Activated naive CD8-positive, alpha-beta T cell treated with anti-CD3 and anti-CD28 coated beads for 36 hours (primary cell): ENCODE data around the gene GNS. TPM values are rescaled to one million over a fixed set of nuclear protein-coding genes. Genes with fewer than 3 reads are reported as not detected.
"Not testable (repeated sequence)": the region's sequence is repeated elsewhere in the genome, so short reads cannot be mapped to it uniquely, and the experiment has no call there.

Source experiments
- DNase-seq: peaks from one replicate; pipeline ENCODE4 v3.0.0; 2021
- H3K27ac Mint-ChIP-seq: one replicate; pipeline ENCODE4 v1.8.0; 2022; ENCODE audit warnings: mild to moderate bottlenecking, moderate library complexity, mixed read lengths
- H3K27me3 Mint-ChIP-seq: one replicate; pipeline ENCODE4 v1.8.0; 2022; ENCODE audit warnings: mild to moderate bottlenecking, mixed read lengths
- H3K36me3 Mint-ChIP-seq: one replicate; pipeline ENCODE4 v1.8.0; 2021; ENCODE audit warnings: mild to moderate bottlenecking, mixed read lengths
- H3K4me1 Mint-ChIP-seq: one replicate; pipeline ENCODE4 v1.8.0; 2021; ENCODE audit warnings: mixed read lengths
- H3K4me3 Mint-ChIP-seq: one replicate; pipeline ENCODE4 v1.8.0; 2022; ENCODE audit warnings: mild to moderate bottlenecking, moderate library complexity, mixed read lengths
- H3K9me3 Mint-ChIP-seq: one replicate; pipeline ENCODE4 v1.8.0; 2022; ENCODE audit warnings: mixed read lengths
- total RNA-seq, 2 experiments: library from RNA; stranded (reverse); gene quantifications; one replicate each; pipeline ENCODE4 v1.2.3, GENCODE V29; 2021

GNS gene
- total RNA-seq, 2 experiments from 2014 or later = 18.4 to 21.4 TPM

DNA sequence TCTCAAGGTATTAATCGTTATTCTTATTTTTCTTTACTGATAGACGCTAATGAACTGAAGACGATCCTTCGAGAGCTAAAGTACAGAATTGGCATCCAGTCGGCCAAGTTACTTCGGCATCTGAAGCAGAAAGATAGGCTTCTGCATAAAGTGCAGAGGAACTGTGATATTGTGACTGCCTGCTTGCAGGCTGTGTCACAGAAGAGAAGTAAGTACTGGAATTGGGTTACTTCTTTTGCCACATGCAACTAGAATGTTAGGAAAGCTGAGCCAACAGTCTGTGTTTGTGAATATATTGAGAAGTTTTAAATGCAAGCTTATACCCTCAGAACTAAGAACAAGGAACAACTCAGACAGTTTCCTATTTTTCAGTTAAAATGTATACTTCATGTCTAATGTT, 26.6 kb upstream of the GNS start:
- H3K9me3 Mint-ChIP-seq = no peaks in the 10 kb centered on the region
- H3K27ac Mint-ChIP-seq = no peak overlapping the region
- no peaks in the 10 kb centered on the region for H3K36me3 Mint-ChIP-seq
- H3K4me3 Mint-ChIP-seq = no peak overlapping the region
- DNase-seq = no peak
- peaks cover 11% of the 10 kb centered on the region for H3K4me1 Mint-ChIP-seq
- peaks cover 35% of the 10 kb centered on the region for H3K27me3 Mint-ChIP-seq

- no peak for DNase-seq
- Mint-ChIP-seq H3K9me3 (peaks cover 6% of the 10 kb centered on the region), H3K27me3 (peaks cover 64% of the 10 kb centered on the region), H3K4me1 (peaks cover 11% of the 10 kb centered on the region), H3K36me3 (peaks cover 2% of the 10 kb centered on the region), H3K4me3 (peak overlapping the region; percentile 72), H3K27ac (no peak overlapping the region)
Observed at GRCh38 chr12:64782191-64782876, 23.1 kb upstream of the GNS start.

- DNase-seq = no peak
- Mint-ChIP-seq H3K4me1 (peaks cover 11% of the 10 kb centered on the region), H3K9me3 (peaks cover 14% of the 10 kb centered on the region), H3K36me3 (peaks cover 4% of the 10 kb centered on the region), H3K27me3 (peaks cover 72% of the 10 kb centered on the region), H3K4me3 (peak overlapping the region; percentile 72), H3K27ac (no peak overlapping the region)
Observed at GRCh38 chr12:64781280-64782190, 22.3 kb upstream of the GNS start.

DNA sequence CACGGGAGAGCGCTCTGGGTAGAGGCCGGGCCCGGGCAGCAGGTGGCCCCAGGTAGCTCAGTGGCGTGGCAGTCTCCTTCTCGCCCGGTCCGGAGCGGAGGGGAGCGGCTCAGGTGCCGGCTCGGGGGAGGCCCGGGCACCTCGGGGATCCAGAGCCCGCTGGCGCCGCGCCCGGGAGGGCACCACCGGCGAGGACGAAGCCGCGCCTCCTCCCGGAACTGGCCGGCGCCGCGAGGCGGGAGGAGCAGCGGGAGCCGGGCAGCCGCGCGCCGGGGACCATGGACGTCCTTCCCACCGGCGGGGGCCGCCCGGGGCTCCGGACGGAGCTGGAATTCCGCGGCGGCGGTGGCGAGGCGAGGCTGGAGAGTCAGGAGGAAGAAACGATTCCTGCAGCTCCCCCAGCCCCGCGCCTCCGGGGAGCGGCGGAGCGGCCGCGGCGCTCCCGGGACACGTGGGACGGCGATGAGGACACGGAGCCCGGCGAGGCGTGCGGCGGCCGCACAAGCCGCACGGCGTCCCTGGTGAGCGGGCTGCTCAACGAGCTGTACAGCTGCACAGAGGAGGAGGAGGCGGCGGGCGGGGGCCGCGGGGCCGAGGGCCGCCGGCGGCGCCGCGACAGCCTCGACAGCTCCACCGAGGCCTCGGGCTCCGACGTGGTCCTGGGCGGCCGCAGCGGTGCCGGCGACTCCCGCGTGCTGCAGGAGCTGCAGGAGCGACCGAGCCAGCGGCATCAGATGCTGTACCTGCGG, 21.5 kb upstream of the GNS start:
- Mint-ChIP-seq H3K9me3 (peaks cover 22% of the 10 kb centered on the region), H3K4me3 (peak overlapping the region; percentile 72), H3K36me3 (peaks cover 6% of the 10 kb centered on the region), H3K27me3 (peaks cover 80% of the 10 kb centered on the region), H3K4me1 (peaks cover 11% of the 10 kb centered on the region), H3K27ac (no peak overlapping the region)
- DNase-seq = peak; percentile 28

GRCh38 chr12:64780132-64780530, 20.9 kb upstream of the GNS start:
- H3K9me3 Mint-ChIP-seq = peaks cover 27% of the 10 kb centered on the region
- peaks cover 11% of the 10 kb centered on the region for H3K4me1 Mint-ChIP-seq
- no peak for DNase-seq
- peak overlapping the region; percentile 50 for H3K4me3 Mint-ChIP-seq
- peaks cover 6% of the 10 kb centered on the region for H3K36me3 Mint-ChIP-seq
- H3K27ac Mint-ChIP-seq = no peak overlapping the region
- peaks cover 86% of the 10 kb centered on the region for H3K27me3 Mint-ChIP-seq

- H3K27me3 Mint-ChIP-seq = peaks cover 86% of the 10 kb centered on the region
- H3K27ac Mint-ChIP-seq = no peak overlapping the region
- DNase-seq = no peak
- peaks cover 11% of the 10 kb centered on the region for H3K4me1 Mint-ChIP-seq
- peaks cover 28% of the 10 kb centered on the region for H3K9me3 Mint-ChIP-seq
- no peak overlapping the region for H3K4me3 Mint-ChIP-seq
- peaks cover 6% of the 10 kb centered on the region for H3K36me3 Mint-ChIP-seq
Observed at GRCh38 chr12:64779354-64779974, 20.3 kb upstream of the GNS start.

- not testable (repeated sequence) for H3K4me3 Mint-ChIP-seq, H3K4me1 Mint-ChIP-seq, H3K36me3 Mint-ChIP-seq, H3K27ac Mint-ChIP-seq, DNase-seq
- H3K9me3 Mint-ChIP-seq = peaks cover 37% of the 10 kb centered on the region
- H3K27me3 Mint-ChIP-seq = peaks cover 61% of the 10 kb centered on the region
Observed at GRCh38 chr12:64775147-64775736, 16.0 kb upstream of the GNS start.

DNA sequence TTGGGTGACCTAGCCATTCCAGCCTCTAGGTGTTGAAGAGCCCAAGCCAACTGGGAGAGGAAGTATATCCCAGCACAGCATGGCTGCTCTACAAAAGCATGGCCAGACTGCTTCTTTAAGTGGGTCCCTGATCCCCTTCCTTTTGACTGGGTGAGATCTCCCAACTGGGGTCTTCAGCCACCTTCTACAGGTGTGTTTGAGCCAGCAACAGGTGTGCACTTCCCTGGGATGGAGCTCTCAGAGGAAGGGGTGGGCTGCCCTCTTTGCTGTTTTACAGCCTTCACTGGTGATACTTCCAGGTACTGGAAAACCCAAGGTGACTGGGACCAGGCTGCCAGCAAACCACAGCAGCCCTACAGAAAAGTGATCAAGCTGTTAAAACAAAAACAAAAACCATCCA, 14.2 kb upstream of the GNS start:
- H3K36me3 Mint-ChIP-seq = peaks cover 9% of the 10 kb centered on the region
- no peaks in the 10 kb centered on the region for H3K4me1 Mint-ChIP-seq
- H3K4me3 Mint-ChIP-seq = no peak overlapping the region
- H3K27me3 Mint-ChIP-seq = peaks cover 44% of the 10 kb centered on the region
- peaks cover 35% of the 10 kb centered on the region for H3K9me3 Mint-ChIP-seq
- H3K27ac Mint-ChIP-seq = no peak overlapping the region
- DNase-seq = no peak

GRCh38 chr12:64767495-64767894, 8.3 kb upstream of the GNS start:
- Mint-ChIP-seq H3K9me3 (peaks cover 2% of the 10 kb centered on the region), H3K4me3 (no peak overlapping the region), H3K27ac (no peak overlapping the region), H3K27me3 (peaks cover 6% of the 10 kb centered on the region), H3K4me1 (no peaks in the 10 kb centered on the region), H3K36me3 (peaks cover 3% of the 10 kb centered on the region)
- DNase-seq = no peak

DNA sequence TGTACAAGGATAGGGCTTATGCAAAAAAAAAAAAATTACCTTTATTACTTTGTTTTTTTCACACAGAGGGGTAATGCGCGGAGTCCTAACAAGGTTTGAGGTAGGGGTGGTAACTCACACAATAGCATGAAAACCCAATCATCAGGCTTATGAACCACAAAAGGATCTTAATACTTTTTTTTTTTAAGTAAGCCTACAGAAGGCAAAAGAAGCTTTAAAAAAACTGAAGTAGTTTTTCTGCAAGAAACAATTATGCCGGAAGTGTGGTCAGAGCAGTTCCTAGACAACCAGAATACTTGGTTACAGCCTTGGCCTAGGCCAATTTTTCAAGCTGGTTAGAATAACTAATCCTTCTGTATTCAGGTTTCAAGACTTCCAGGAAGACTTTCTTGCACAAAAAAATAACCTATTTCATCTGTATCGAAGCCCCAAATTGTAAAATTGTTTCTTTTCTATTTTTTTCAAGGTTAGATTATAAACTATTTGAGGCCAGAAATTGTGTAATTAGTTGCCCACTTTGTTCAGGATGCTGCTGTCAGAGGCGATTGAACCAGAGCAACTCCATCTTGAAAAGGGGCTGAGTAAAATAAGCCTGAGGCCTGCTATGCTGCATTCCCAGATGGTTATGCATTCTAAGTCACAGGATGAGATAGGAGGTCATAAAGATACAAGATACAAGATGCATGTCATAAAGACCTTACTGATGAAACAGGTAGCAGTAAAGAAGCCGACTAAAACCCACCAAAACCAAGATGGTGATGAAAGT, 1.8 kb upstream of the GNS start:
- no peak overlapping the region for H3K4me3 Mint-ChIP-seq

DNA sequence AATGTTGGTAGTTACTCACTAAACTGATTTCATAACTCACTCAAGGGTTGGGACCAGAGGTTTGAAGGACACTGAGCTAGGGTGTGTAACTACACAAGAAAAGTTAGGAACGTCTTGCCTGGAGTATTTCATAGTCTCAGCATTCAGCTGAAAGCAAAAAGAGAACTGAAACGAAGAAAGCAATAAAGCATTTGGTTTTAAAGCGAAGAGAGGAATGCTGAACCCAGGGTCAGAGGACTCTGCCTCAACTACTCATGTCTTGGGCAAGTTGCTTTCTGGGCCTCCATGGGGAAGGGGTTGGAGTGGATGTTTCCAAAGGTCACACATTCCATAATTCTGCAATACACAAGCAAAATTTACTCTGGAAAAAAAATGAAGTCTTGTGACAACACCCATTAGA, 1.4 kb downstream of the GNS start:
- Mint-ChIP-seq H3K27me3 (no peaks in the 10 kb centered on the region), H3K9me3 (no peaks in the 10 kb centered on the region), H3K4me3 (peak overlapping the region; percentile 44), H3K27ac (peak overlapping the region; percentile 53), H3K36me3 (peaks cover 19% of the 10 kb centered on the region), H3K4me1 (peaks cover 52% of the 10 kb centered on the region)
- no peak for DNase-seq

More for the DNA sequence above, 1.8 kb upstream of the GNS start:
- peaks cover 2% of the 10 kb centered on the region for H3K36me3 Mint-ChIP-seq
- H3K4me1 Mint-ChIP-seq = peaks cover 27% of the 10 kb centered on the region
- H3K27ac Mint-ChIP-seq = no peak overlapping the region
- no peak for DNase-seq
- H3K9me3 Mint-ChIP-seq = no peaks in the 10 kb centered on the region
- H3K27me3 Mint-ChIP-seq = no peaks in the 10 kb centered on the region

DNA sequence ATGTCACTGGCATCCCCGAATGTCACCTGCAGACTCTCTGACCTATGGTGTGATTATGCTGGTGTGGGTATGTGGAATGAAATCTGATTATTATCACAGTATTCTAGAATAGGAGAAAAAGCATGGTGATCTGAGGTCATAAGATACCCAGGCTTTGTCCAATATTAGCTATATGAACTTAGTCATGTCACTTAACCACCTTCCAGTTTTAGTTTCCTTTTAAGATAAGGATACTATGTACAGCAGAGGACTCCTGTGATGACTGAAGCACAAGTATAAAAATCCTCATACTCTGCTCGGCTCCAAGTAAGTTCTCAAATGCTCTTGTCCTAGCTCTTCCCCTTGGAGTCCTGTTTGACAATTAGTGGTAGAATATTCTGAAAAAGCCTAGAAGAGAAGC, 2.8 kb downstream of the GNS start:
- Mint-ChIP-seq H3K4me1 (peaks cover 54% of the 10 kb centered on the region), H3K27ac (peak overlapping the region; percentile 69), H3K36me3 (peaks cover 21% of the 10 kb centered on the region), H3K4me3 (no peak overlapping the region), H3K27me3 (no peaks in the 10 kb centered on the region), H3K9me3 (no peaks in the 10 kb centered on the region)
- no peak for DNase-seq

GRCh38 chr12:64753427-64753826, 5.8 kb downstream of the GNS start:
- no peak overlapping the region for H3K27ac Mint-ChIP-seq
- peaks cover 46% of the 10 kb centered on the region for H3K4me1 Mint-ChIP-seq
- no peak for DNase-seq
- H3K9me3 Mint-ChIP-seq = no peaks in the 10 kb centered on the region
- H3K27me3 Mint-ChIP-seq = no peaks in the 10 kb centered on the region
- H3K4me3 Mint-ChIP-seq = no peak overlapping the region
- H3K36me3 Mint-ChIP-seq = peaks cover 31% of the 10 kb centered on the region

GRCh38 chr12:64752833-64753238, 6.4 kb downstream of the GNS start:
- DNase-seq = no peak
- Mint-ChIP-seq H3K4me3 (no peak overlapping the region), H3K27ac (no peak overlapping the region), H3K27me3 (no peaks in the 10 kb centered on the region), H3K4me1 (peaks cover 44% of the 10 kb centered on the region), H3K9me3 (no peaks in the 10 kb centered on the region), H3K36me3 (peaks cover 34% of the 10 kb centered on the region)
